GM21737 (cell line): Measurements from ENCODE around the gene GCLM.
"Not testable (repeated sequence)": the region's sequence is repeated elsewhere in the genome, so short reads cannot be mapped to it uniquely, and the experiment has no call there.

ENCODE experiments used
- ATAC-seq: cut with Tn5 transposase; IDR thresholded peaks from one replicate; pipeline ENCODE4 v1.9.1; 2021; ENCODE audit warnings: mild to moderate bottlenecking, moderate library complexity; ENCODE audit not compliant: unreplicated experiment

Gene GCLM, protein sequence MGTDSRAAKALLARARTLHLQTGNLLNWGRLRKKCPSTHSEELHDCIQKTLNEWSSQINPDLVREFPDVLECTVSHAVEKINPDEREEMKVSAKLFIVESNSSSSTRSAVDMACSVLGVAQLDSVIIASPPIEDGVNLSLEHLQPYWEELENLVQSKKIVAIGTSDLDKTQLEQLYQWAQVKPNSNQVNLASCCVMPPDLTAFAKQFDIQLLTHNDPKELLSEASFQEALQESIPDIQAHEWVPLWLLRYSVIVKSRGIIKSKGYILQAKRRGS

DNA sequence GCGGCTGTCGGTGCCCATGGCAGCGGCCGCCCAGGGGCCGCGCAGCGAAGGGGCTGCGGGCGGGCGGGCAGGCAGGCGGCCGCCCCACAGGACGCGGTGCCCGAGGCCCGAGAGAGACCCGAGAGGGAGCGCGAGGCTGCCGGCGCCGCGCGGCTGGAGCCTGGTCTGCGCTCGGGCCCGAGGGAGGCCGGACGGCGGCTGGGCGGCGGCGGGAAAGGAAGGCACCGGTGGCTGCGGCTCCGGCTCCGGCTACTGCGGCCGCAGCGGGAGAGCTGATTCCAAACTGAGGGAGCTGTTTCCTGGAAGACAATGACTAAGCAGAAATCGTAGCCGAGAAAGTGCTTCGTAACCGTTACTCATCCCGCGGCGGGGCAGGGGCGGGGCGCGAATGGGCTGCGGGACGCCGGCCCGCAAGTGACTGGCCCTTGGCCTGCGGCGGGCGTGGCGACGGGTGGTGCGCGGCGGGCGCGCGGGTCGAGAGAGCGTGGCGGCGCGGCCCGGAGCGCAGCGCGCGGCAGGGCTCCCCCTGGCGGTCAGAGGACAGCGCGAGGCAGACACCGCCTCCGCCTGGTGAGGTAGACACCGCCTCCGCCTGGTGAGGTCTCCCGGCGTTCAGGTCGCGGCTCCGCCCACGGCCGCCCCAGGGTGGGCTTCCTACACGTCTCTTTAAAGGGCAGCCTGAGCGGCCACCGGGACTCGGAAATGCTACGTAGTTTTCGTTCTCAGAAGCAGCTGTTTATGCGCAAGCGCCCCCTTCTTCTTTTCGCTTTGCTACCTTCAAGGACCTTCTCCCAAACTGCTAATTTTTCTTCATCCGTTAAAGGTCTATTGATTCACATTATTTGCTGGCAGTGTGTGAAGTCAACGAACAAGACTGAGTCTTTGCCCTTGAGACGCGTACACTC lies at the start of gene GCLM:
TSS of gene GCLM (minus strand) at position 285 of the 905 bp plus-strand sequence. CDS start at position 18, 267 bp downstream.
- peak; percentile 96 for ATAC-seq

DNA sequence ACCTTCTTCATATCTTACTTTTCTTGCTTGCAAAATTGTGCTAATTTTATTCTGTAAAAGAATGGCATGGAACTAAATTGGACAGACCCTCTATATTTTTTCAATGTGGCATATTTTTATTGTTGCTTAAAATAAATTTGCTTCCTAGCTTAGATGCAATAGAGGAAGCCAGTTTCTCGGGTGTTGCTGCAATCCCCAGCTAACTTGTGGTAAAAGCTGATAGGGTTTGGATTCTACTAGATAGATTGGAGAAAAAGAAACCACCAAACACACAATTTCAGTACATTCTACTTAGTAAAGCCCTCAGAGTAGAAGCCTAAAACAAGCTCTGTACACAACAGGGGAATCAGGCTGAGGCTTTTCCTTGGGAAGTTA lies 49.5 kb upstream of the GCLM start:
- ATAC-seq, result no peak

DNA sequence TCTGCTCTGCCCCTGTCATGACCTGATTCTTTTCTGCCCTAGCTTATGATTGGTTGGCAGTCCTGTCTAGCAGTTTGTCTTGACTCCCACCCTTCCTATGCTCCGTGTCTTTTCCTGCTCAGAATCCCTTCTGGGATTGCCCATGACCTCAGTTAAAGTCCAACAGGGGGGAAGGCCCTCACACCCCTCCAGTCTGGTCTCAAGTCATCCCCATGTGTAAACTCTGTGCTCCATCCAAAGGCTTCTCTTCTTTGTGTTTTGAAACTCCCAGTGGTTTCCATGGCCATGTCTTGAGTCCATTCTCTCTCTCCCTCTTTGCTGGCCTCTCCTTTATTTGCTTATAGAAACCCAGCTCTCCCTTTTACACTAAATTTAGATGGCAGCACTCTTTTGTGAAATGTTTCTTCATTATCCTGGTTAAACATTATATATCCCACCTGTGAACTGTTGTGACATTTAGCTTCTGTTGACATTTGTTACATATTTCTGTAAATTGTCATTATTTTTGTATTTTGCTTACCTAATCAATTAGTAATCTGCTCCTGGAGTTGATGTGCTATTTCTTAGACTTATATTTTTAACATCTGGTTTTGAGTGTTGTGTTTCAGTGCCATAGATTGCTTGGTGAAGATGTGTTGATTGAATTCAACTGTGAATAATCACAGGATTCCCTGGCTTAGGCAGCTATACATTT lies 48.9 kb upstream of the GCLM start:
- ATAC-seq, result no peak

DNA sequence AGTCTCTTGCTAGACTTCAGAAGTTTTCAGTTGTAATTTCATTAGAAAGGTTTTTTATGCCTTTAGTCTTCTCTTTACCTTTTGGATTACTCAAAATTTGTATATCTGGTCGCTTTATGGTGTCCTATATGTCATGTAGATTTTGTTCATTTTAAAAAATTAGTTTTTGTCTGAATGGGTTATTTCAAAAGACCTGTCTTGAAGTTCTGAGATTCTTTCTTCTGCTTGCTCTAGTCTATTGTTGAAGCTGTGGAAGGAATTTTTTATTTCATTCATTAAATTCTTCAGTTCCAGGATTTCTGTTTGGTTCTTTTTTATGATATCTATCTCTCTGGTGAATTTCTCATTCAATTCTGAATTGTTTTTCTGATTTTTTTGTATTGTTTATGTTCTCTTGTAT lies 46.5 kb upstream of the GCLM start:
- no peak for ATAC-seq

DNA sequence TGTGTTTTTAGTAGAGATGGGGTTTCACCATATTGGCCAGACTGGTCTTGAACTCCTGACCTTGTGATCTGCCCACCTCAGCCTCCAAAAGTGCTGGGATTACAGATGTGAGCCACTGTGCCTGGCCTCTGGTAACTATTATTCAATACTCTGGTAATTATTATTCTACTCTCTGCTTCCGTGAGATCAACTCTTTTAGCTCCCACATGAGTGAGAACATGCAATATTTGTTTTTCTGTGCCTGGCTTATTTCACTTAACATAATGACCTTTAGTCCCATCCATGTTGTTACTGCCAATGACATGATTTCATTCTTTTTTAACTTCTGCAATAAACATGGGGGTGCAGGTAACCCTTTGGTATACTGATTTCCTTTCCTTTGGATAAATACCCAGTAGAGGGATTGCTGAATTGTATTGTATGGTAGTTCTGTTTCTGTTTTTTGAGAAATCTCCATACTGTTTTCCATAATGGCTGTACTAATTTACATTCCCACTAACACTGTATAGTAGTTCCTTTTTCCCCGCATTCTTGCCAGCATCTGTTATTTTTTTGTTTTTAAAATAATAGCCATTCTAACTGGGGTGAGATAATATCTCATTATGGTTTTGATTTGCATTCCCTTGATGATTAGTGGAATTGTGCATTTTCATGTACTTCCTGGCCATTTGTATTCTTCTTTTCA lies 37.9 kb upstream of the GCLM start:
- not testable (repeated sequence) for ATAC-seq

DNA sequence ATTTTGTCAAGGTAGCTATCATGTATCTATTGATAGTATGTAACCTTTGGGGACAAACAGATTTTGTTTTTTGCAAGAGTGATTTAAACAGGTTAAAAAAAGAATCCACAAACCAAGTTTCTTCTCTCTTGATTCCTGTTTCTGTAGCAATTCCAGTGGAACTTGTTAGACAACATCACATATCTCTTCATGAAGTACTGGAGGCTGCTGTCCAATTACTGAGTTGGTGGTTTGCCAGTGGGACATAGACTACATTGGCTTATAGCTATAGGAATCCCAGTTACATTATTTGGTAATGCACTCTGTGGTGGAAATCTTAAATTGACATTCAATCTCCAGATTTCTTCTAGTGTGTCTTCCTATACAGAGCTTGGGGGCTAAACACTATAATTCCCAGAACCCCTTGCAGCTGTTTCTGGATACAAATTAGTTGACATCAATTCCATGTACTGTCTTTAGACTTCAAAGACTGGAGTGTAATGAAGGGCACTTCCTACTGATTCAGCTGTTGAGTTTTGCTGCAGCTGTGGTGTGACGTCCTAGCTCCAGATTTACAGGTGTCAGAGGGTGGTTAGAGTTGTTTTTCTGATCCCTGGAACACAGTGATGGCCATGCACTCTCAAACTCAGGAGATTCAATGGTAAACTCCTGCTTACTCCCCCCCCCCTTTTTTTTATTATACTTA lies 29.4 kb upstream of the GCLM start:
- no peak for ATAC-seq

DNA sequence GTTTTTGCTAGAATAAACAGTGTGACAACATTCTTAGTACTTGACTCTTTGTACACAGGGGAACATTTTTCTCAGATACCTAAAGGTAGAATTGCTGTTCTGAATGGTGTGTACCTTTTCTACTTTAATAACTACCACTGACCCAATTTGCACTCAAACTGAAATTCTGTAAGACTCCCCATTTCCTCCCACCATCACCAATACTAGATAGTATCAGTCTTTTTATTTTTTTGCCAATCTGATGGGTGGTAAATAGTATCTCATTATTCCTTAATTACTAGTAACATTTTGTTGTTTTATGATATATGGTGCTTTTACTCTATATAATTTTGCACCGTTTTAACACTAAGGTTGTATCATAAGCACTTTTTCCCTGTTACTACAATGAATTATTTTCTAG lies 28.8 kb upstream of the GCLM start:
- ATAC-seq, result no peak

DNA sequence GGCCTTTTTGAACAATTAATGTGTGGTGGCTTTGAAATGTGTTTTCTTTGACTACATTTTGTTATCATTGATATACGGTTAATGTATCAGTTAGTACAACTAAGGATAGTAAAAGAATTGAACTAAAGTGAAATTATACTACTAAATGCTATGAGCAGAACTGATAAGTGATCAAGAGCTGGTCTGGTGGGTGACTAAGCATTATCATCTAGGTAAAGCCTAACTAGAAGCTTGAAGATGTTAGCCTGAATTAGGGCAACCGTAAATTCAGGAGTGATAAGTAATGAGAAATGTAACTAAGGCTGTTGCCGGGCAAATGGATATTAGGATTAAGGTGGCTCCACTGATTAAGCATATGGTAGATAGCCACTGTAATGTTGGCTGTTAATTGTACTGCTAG lies 16.0 kb upstream of the GCLM start:
- ATAC-seq, result no peak

DNA sequence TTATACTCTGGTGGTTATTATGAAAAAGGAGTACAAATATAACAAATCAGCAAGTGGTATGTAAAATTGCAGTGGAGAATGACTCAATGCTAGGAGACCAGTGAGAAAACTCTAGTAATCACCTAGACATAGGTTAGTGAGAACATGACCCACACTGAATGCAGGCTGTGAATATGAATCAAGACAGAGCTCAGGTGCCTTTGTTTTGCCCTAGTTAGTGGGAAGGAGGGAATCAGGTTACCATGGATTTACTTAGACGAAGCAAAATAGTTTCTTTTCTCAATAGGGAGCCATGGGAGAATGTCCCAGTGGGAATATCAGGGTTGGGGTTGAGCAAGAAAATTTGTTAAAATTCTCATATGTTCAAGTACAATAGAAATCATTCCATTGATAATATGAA lies 10.6 kb upstream of the GCLM start:
- ATAC-seq, result no peak

DNA sequence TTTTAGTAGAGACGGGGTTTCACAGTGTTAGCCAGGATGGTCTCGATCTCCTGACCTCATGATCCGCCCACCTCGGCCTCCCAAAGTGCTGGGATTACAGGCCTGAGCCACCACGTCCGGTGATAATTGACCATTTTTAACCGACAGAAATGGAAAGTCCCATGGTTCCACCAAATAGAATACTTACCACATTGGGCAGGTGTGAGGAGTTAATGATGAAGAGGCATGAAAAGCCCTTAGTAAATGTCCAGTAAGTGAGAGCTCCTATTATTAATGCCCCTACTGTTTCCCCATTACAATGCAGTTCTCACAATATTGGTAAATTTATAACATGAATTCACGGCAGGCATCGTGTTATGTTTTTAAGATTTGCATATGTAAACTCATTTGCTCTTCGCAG lies 8.1 kb upstream of the GCLM start:
- no peak for ATAC-seq

DNA sequence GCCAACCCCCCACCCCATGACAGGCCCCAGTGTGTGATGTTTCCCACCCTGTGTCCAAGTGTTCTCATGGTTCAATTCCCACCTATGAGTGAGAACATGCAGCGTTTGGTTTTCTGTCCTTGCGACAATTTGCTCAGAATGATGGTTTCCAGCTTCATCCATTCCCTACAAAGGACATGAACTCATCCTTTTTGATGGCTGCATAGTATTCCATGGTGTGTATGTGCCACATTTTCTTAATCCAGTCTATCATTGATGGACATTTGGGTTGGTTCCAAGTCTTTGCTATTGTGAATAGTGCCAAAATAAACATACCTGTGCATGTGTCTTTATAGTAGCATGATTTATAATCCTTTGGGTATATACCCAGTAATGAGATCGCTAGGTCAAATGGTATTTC lies 1.6 kb upstream of the GCLM start:
- ATAC-seq, result not testable (repeated sequence)

DNA sequence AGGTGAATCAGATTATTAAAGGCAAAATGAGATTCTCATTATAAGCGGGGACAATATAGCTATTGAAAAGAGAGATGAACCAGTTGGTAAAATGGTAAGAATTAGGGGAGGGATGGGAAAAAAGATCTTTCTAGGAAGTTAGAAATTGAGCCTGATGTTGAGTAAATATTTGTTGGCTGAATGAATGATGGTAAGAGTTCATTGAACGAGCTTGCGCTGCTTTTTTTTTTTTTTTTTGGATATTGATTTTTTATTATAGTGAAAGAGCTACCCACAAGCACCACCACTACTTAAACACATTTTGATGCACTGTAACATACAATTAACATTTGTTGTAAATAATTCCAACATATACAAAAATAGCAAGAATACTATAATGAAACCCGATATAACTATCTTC lies 1.1 kb upstream of the GCLM start:
- ATAC-seq, result no peak

DNA sequence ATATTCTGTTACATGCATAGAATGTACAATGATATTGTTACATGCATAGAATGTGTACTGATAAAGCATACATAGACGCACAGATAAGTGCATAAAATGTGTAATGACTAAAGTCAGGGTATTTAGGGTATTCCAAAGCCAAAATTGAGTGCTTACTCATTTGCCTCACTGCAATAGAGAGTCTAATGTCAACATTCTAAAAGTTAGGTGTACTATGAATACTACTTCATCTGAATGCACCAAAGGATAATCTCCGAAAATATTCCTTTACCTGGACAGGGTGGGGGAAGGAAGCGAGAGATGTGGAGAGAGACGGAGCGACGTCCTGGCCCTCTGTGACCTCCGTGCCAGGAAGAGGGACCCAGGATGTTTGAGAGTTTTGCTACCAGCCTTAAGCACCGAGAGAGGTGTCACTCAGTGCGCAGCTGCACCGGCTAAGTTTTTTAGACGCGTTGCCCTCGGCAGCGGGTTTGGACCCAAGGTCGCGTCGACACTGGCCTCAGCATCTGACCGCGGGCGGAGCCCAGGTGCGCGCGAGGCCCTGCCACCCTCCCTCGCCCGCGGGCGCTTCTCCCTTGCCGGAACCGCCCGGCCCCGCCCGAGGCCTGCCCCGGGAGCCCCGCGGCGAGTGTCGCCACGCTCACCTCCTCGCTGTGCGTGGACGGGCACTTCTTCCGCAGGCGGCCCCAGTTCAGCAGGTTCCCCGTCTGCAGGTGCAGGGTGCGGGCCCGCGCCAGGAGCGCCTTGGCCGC lies 660 bp downstream of the GCLM start:
- ATAC-seq, result peak; percentile 41

DNA sequence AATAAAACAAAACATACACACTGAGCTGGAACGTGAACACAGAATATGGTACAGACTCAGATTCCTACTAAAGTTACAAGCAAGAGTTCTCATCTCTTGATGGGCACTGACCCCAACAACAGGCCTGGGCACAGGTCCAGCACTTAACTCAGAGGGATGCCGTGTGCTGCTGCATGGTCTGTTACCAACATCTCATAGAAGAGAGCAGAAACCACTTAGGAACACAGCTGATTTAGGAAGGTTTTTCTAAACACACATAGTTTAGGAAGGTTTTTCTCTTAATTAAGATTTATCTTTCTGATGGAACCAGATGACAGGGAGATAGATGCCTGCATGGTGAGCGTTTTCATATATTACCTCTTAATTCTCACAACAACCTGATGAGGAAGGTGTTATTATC lies 1.5 kb downstream of the GCLM start:
- ATAC-seq, result no peak

DNA sequence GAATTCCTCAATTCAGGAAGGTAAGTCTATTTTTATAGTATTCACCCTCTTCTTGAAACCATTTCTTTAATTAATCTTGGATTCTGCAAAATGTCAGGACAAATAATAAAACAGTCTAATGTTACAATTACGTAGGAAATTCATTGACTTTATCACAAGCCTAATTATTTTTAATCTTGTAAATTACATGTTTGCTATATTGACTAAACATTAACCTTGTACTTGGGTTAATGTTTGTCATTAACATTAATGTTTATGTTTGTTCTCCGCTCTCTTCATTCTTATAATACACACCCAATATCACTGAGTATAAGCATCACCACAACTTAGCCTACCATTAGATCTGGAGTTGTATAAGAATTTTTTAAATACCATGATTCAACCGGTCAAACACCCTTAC lies 2.8 kb downstream of the GCLM start:
- ATAC-seq, result no peak

DNA sequence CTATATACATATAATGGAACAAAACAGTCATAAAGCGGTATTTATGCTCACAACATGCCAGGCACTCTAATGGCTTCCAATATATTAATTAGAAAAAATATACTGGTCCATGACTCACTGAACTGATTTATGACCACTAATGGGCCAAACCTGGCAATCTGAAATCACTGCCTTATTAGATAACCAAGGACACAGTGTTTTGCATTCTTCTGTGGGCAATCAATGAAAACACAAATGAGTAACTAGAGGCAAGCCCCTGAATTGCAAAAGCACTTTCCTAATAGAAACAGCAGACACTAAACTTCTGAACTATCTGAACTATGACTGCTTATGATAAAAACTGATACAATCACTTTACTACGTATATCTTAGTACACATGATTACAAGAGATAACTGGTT lies 3.5 kb downstream of the GCLM start:
- ATAC-seq, result no peak

DNA sequence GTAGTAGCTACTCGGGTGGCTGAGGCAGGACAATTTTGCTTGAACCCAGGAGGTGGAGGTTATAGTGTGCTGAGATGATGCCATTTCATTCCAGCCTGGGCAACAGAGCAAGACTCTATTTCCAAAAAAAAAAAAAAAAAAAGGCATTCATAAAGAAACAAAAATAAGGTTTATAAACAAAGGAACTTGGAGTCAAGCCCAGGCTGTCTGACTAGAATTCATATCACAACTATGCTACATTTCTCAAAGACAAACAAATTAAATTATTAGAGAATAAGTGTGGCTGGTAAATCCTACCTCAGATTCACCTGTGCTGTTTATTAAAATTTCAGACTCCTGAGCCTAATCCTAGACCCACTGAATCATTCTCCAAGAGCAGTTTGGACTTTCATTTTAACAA lies 4.2 kb downstream of the GCLM start:
- ATAC-seq, result no peak

DNA sequence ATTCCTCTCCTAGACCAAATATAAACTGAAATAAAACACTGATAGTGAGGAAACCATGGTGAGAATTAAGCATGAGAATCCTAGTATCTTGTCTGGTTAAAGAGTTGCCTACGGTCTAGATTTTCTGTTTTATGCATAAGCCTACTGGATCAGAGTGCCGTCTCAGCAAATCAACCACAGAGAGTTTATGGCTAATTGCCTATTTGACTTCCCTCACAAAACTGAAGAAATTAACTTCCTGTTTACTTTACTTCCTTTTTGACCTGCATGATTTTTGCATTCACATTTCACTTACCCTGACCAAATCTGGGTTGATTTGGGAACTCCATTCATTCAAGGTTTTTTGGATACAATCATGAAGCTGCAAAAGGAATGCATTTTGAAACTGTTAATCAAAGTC lies 5.0 kb downstream of the GCLM start:
- ATAC-seq, result no peak

DNA sequence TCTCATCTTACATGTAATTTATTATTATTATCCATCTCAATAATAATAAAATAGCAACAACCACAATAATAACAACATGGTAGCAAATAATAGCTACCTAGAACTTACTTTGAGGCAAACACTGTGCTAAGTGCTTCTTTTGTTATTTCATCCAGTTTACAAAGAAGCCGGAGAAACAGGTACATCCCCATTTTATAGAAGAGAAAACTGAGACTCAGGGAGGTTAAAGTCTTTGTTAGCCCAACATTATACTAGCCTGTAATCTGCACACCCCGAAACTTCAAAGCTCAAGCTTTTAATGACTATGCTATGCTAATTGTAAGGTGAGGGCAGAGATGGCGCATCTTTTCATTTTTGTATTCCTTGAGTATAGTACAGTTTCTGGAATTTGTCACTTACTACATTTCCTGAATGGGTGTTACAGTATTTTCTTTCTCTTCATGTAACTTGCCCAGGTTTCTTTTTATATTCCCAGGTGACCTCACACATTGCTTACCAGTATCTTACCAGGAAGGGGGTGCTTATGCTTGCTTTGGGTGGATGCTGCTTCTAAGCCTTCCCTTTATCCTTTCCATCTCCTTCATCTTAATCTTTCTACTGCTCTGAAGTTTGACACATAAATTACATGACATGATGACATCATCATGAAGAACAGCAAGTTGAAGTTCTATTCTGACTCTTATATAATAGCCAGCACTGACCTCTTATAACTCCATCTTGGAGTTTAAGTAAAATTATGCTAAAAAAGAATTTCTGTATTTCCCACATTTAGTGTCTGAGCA lies 8.3 kb downstream of the GCLM start:
- no peak for ATAC-seq
